GM12865 (cell line): ENCODE data around the gene MVB12B.

ENCODE experiments used
- DNase-seq: peaks from one replicate; pipeline ENCODE4 v3.0.0; 2010; ENCODE audit warnings: low read depth
- H3K4me3 ChIP-seq: 2 replicates; pipeline ENCODE4 v1.5.1; 2011; ENCODE audit warnings: mild to moderate bottlenecking, low read depth, low read length, control low read depth
- TF ChIP-seq, protein P1 (sequence below): IDR thresholded peaks from 2 replicates; pipeline ENCODE4 v1.5.1; 2011; ENCODE audit warnings: low read length, control low read depth, low read depth, inconsistent platforms; ENCODE audit not compliant: insufficient read depth; ENCODE audit errors: missing control alignments

Gene MVB12B

DNA sequence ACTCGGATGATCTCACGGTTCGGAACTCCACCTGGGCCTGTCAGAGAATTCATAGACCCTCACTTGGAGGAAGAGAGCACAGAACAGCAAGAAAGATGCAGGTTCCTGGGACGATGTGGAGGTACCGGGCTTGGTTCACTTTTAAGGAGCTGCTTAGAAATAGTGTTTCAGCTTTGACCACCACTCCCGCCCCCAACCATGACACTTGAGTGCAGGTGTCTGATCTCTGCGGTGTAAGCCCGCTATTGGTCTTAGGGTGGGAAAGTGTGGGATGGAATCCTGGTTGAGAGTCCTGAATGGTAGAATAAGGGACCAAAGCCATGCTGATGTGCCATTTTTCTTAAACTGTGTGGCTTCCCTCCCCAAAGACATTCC, 189.9 kb downstream of the MVB12B start:
- no peak for DNase-seq
- H3K4me3 ChIP-seq: no peak overlapping the region
- TF ChIP-seq, protein P1, sequence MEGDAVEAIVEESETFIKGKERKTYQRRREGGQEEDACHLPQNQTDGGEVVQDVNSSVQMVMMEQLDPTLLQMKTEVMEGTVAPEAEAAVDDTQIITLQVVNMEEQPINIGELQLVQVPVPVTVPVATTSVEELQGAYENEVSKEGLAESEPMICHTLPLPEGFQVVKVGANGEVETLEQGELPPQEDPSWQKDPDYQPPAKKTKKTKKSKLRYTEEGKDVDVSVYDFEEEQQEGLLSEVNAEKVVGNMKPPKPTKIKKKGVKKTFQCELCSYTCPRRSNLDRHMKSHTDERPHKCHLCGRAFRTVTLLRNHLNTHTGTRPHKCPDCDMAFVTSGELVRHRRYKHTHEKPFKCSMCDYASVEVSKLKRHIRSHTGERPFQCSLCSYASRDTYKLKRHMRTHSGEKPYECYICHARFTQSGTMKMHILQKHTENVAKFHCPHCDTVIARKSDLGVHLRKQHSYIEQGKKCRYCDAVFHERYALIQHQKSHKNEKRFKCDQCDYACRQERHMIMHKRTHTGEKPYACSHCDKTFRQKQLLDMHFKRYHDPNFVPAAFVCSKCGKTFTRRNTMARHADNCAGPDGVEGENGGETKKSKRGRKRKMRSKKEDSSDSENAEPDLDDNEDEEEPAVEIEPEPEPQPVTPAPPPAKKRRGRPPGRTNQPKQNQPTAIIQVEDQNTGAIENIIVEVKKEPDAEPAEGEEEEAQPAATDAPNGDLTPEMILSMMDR: no peak

DNA sequence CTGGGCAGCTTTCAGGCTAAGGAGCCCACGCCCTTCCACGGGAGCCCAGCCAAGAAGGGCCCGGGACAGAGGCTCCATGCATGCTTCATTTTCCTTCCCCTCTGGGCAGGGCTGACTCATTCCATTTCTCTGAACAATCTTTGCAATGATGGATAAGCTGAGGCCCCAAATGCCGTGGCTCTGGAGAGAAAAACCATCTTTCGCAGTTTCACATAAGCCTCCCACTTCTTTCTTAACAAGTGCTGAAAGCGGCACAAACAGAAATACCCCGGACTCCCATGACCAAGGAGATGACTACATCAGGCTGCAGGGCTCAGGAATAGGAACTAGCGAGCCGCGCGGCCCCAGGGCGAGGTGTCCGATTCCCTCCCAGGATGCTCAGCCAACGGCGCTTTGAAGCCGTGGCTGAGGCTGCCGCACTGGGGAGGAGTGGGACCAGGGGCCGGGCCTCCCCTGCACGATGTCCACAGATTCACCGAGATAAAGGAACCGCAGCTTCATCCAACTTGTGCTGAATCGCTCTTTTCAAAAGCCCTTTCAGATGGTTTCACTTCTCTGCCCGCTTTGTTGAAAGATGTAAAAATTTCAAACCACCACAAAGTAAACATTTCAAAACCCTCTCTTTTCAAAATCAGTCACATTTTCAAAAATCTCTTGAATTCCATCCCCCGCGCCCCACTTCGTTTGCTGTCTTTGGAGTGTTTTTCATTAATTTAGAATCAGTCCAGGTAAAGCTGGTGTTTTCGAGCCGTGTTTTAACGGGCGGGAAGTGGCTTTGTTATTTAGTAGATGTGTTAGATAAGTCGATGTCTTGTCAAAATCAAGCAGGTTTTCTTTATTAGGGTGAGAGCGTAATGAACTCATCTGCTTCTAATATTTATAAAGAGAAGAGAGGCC, 190.6 kb downstream of the MVB12B start:
- TF ChIP-seq, protein P1: no peak
- no peak for DNase-seq
- H3K4me3 ChIP-seq: peak overlapping the region; percentile 25; the same call in 1 of the 2 replicates

DNA sequence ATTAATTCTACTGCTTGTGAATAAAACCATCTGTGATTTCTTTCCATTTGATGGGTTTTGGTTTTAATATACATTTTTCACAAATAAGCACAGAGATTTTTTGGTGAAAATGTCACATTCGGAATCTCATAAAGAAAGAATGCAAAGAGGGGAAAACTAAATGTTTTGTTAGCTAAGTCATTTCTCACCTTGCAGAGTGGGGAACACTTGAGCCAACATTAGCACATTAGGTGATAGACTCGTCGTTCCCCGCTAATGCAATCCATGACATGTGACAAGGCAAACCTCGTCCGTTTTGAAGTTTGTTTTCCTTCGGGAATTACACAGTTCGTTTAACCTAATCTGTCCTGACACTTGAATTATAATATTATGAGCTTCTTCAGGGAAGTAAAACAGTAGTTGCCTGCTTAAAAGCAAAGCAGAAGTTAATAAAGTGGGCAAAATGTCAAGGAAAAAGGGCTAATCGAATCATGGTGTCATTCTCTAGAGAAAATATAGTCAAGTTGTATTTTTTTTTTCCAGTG, 191.3 kb downstream of the MVB12B start:
- TF ChIP-seq, protein P1: no peak
- H3K4me3 ChIP-seq: no peak overlapping the region
- no peak for DNase-seq

DNA sequence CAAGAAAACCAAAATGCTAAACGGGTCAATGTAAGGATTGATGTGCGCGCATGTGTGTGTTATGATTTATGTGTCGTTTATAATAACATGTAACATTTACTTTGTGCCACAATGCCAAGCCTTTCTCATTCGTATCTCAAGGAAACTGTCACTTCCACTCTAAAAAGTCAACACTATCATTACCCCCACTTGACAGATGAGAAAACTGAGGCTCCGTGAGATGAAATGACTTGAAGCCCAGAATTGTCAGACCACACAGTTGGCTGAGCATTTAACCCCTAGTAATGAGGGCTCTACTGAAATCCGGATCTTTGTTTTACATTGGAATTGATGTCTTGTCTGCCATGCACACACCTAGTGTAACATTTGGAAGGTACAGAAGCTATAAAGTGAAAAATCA, 192.1 kb downstream of the MVB12B start:
- H3K4me3 ChIP-seq: no peak overlapping the region
- no peak for DNase-seq
- TF ChIP-seq, protein P1: no peak

DNA sequence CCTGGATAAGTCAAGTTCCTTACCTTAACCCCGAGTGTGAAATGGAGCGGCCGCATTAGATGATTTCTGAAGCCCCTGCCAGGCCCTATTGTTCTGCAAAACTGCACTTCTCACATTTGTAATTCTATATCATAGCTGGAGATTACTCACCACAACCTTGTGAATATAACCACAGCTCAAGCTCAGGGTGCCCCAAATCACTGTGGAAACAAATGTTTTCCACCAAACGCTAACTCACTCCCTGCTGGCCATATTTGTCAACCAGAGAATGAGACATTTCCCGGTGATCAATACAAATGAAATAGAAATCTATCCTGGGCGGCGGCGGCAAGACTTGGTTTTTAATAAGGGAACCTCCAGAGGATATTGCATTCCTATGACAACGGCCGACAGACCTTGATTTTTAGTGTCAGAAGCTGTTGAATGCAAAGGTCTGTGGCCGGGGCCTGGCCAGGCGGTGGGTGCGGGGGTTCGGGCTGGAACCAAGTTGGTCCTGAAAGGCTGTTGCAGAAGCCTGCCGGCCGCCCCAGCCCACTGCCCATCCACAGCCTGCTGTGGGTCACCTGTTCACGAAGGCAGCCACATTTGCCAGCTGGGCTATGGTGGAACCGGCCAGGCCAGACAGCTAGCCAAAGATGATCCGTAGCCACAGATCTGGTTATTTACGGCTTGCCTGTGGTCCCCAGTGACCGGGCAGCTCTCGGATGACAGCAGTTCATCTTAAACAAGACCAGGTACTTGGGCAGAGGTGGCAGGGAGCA, 193.2 kb downstream of the MVB12B start:
- no peak for DNase-seq
- H3K4me3 ChIP-seq: no peak overlapping the region
- TF ChIP-seq, protein P1: no peak

DNA sequence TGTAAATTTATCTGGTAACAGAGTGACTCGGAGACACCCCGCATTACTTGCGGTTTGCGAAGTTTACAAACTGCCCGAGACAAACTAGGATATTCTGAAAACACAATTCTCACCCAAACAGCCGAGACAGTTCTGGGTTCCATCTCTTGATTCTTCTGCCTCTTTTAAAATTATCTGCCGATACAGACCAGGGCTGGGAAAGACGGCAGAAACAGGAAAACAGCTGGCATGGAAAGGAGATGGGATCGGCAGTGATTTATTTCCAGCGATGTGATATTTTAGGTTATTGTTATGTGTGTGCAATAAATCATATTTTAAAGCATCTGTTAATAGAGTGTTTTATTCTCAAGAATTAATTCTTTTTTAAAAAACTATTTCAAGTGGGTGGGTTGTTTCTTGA, 193.8 kb downstream of the MVB12B start:
- DNase-seq: no peak
- TF ChIP-seq, protein P1: no peak
- no peak overlapping the region for H3K4me3 ChIP-seq
